HepG2 (cell line): ENCODE results near the gene CDC42EP1. TPM values are rescaled to one million over a fixed set of nuclear protein-coding genes. Genes with fewer than 3 reads are reported as not detected.

Experiments used
- ATAC-seq: fragments of 200-7000 bp; cut with Tn5 transposase; 3 replicates; pipeline ENCODE4 v1.9.1; 2020; ENCODE audit warnings: mild to moderate bottlenecking, moderate library complexity
- BruUV-seq: library from RNA; stranded (reverse); fragments of 400-500 nt; replicated peaks from 2 replicates; lab custom pipeline; 2021; lab: Mats Ljungman, UMichigan
- CTCF ChIA-PET: fragments of 300-600 bp; formaldehyde crosslinking; extraction: SDS; loops from one replicate; lab custom pipeline; 2021; ENCODE audit warnings: low total read pairs, inconsistent platforms, low intra/inter-chr PET ratio; lab: Yijun Ruan, JAX
- POLR2A ChIA-PET: fragments of 350-600 bp; sonication (Branson Sonifier 250); formaldehyde crosslinking; loops from one replicate; lab custom pipeline; 2020; ENCODE audit warnings: antibody characterized with exemption, inconsistent platforms; lab: Yijun Ruan, JAX
- DNase-seq: peaks from one replicate; pipeline ENCODE4 v3.0.0-alpha.2; 2015; ENCODE audit warnings: low spot score
- FAIRE-seq: peaks from 3 replicates; lab custom pipeline; 2011; peaks lifted over from hg19 to GRCh38; lab: Jason Lieb, UNC
- H2AFZ ChIP-seq: one replicate; pipeline ENCODE4 v1.6.1; 2011; ENCODE audit warnings: low read length, inconsistent platforms
- H3K27ac ChIP-seq: fragments of 300-600 bp; 3 replicates; pipeline ENCODE4 v1.8.0; 2011; ENCODE audit warnings: mixed run types, mild to moderate bottlenecking, mixed read lengths, low read length, inconsistent platforms; ENCODE audit not compliant: insufficient read depth; ENCODE audit errors: extremely low read length
- H3K27me3 ChIP-seq, 2 experiments: fragments of 200-600 bp in 1 of 2; 2 replicates in 1 of 2; 3 replicates in 1 of 2; pipeline versions ENCODE4 v1.6.0 to v1.8.0; 2011; ENCODE audit warnings: low read length in 2 of 2, mild to moderate bottlenecking in 2 of 2, moderate library complexity in 2 of 2, inconsistent platforms in 1 of 2; ENCODE audit not compliant: insufficient read depth in 2 of 2, control insufficient read depth in 1 of 2
- H3K36me3 ChIP-seq, 2 experiments: fragments of 200-600 bp in 1 of 2; replicated peaks in 1 of 2; 2 replicates in 1 of 2; 3 replicates in 1 of 2; pipeline versions ENCODE4 v1.5.1 to v1.8.0; 2011; ENCODE audit warnings: low read length in 2 of 2, inconsistent platforms in 1 of 2; ENCODE audit not compliant: insufficient read depth in 2 of 2, control insufficient read depth in 1 of 2
- H3K4me1 ChIP-seq: 2 replicates; pipeline ENCODE4 v1.5.1; 2012; ENCODE audit warnings: low read length, inconsistent platforms; ENCODE audit not compliant: insufficient read depth
- H3K4me2 ChIP-seq: 2 replicates; pipeline ENCODE4 v1.6.0; 2011; ENCODE audit warnings: low read depth, low read length, inconsistent platforms
- H3K4me3 ChIP-seq, 3 experiments: fragments of 200-600 bp in 1 of 3; sonication (generic), shearing (Covaris generic) in 1 of 3; replicated peaks in 1 of 3; 2 replicates each; pipeline ENCODE4 v1.5.1; 2011 to 2016; ENCODE audit warnings: low read length in 3 of 3, inconsistent platforms in 2 of 3, low read depth in 2 of 3, mild to moderate bottlenecking in 2 of 3, control low read depth in 1 of 3, mixed read lengths in 1 of 3; ENCODE audit not compliant: insufficient read depth in 1 of 3
- H3K79me2 ChIP-seq: one replicate; pipeline ENCODE4 v1.6.1; 2011; ENCODE audit warnings: low read length, inconsistent platforms; ENCODE audit not compliant: insufficient read depth
- H3K9ac ChIP-seq: 2 replicates; pipeline ENCODE4 v1.6.0; 2011; ENCODE audit warnings: mild to moderate bottlenecking, low read depth, low read length, inconsistent platforms; ENCODE audit not compliant: insufficient read depth
- H3K9me3 ChIP-seq: 2 replicates; pipeline ENCODE4 v1.5.1; 2012; ENCODE audit warnings: mild to moderate bottlenecking, low read length
- H4K20me1 ChIP-seq: 2 replicates; pipeline ENCODE4 v1.6.0; 2011; ENCODE audit warnings: inconsistent platforms, mild to moderate bottlenecking, low read length, moderate library complexity; ENCODE audit not compliant: insufficient read depth
- AGO1 ChIP-seq: fragments of 200-400 bp; formaldehyde crosslinking; IDR thresholded peaks from 2 replicates; pipeline ENCODE4 v1.6.1; 2017; ENCODE audit warnings: mild to moderate bottlenecking, low read depth, low read length, moderate library complexity; ENCODE audit not compliant: poor library complexity, severe bottlenecking
- ARNT2 ChIP-seq: sonication (generic); formaldehyde crosslinking; IDR thresholded peaks from 2 replicates; pipeline ENCODE4 v1.8.0; 2022; ENCODE audit warnings: mild to moderate bottlenecking, low read depth, missing genetic modification reagents, moderate library complexity
- ARNTL ChIP-seq: sonication (generic); formaldehyde crosslinking; IDR thresholded peaks from 2 replicates; pipeline ENCODE4 v1.4.0; 2020; ENCODE audit warnings: mild to moderate bottlenecking, missing genetic modification reagents
- BORCS8-MEF2B ChIP-seq: sonication (generic); formaldehyde crosslinking; IDR thresholded peaks from 2 replicates; pipeline ENCODE4 v1.8.0; 2022; ENCODE audit warnings: mild to moderate bottlenecking, missing genetic modification reagents
- GZF1 ChIP-seq: sonication (generic); formaldehyde crosslinking; IDR thresholded peaks from 2 replicates; pipeline ENCODE4 v1.5.1; 2020; ENCODE audit warnings: mild to moderate bottlenecking, missing genetic modification reagents
- HOXA7 ChIP-seq: sonication (generic); formaldehyde crosslinking; IDR thresholded peaks from 2 replicates; pipeline ENCODE4 v1.8.1; 2022; ENCODE audit warnings: mild to moderate bottlenecking, missing genetic modification reagents, moderate library complexity
- POLR2AphosphoS5 ChIP-seq: IDR thresholded peaks from 2 replicates; pipeline ENCODE4 v1.6.1; 2012; ENCODE audit warnings: low read depth, low read length
- RBM39 ChIP-seq: fragments of 200-400 bp; formaldehyde crosslinking; IDR thresholded peaks from one replicate; pipeline ENCODE4 v1.6.1; 2018; ENCODE audit warnings: antibody characterized with exemption, mild to moderate bottlenecking, low read depth, low read length; ENCODE audit not compliant: poor library complexity, severe bottlenecking
- RXRA ChIP-seq: sonication (generic); formaldehyde crosslinking; IDR thresholded peaks from 2 replicates; pipeline ENCODE4 v1.5.1; 2020; ENCODE audit warnings: missing genetic modification reagents
- SIX4 ChIP-seq: sonication (generic); formaldehyde crosslinking; IDR thresholded peaks from 2 replicates; pipeline ENCODE4 v1.4.0; 2020; ENCODE audit warnings: missing genetic modification reagents
- ZBTB7A ChIP-seq: sonication (generic); formaldehyde crosslinking; IDR thresholded peaks from 2 replicates; pipeline ENCODE4 v1.8.0; 2022; ENCODE audit warnings: mild to moderate bottlenecking, missing genetic modification reagents
- ZBTB8A ChIP-seq: sonication (generic); formaldehyde crosslinking; IDR thresholded peaks from 2 replicates; pipeline ENCODE4 v1.4.0; 2020; ENCODE audit warnings: mild to moderate bottlenecking, low read depth, missing genetic modification reagents, borderline replicate concordance
- ZHX1 ChIP-seq: sonication (generic); formaldehyde crosslinking; IDR thresholded peaks from 2 replicates; pipeline ENCODE4 v1.8.1; 2022; ENCODE audit warnings: low read depth, mild to moderate bottlenecking, missing genetic modification reagents
- ZNF274 ChIP-seq: sonication (generic); formaldehyde crosslinking; IDR thresholded peaks from 2 replicates; pipeline ENCODE4 v1.5.1; 2020; ENCODE audit warnings: mild to moderate bottlenecking, missing genetic modification reagents
- ZNF543 ChIP-seq: sonication (generic); formaldehyde crosslinking; IDR thresholded peaks from 2 replicates; pipeline ENCODE4 v1.4.0; 2020; ENCODE audit warnings: mild to moderate bottlenecking, missing genetic modification reagents
- ZNF816 ChIP-seq: sonication (generic); formaldehyde crosslinking; IDR thresholded peaks from 2 replicates; pipeline ENCODE4 v1.8.0; 2022; ENCODE audit warnings: missing genetic modification reagents, mild to moderate bottlenecking, borderline replicate concordance
- WGBS: methylation state at CpG from one replicate; pipeline ENCODE4 v1.1.6; 2017; ENCODE audit warnings: low lambda C conversion rate; 5-methylcytosine and 5-hydroxymethylcytosine counted together
- in situ Hi-C: cut with HindIII; loops from 2 replicates; pipeline ENCODE4 v1.10.0; 2017; ENCODE audit warnings: low pct_unique_long_range_greater_than_20kb; ENCODE audit not compliant: extremely low pct_ligation_motif_present
- intact Hi-C: fragments of 100-400 bp; cut with micrococcal nuclease; formaldehyde crosslinking; loops from one replicate; pipeline ENCODE4 v1.10.0; 2022; ENCODE audit not compliant: unreplicated experiment
- polyA plus RNA-seq, 8 experiments: library from polyadenylated mRNA; depleted of rRNA in 3 of 8; stranded (reverse) in 7 of 8; unstranded in 1 of 8; fragments of >200 nt; fragmentation: Illumina TruSeq in 4 of 8; extraction: Trizol in 4 of 8; gene quantifications; 2 replicates each; pipeline versions ENCODE4 v1.2.1 to v1.2.3, GENCODE V29; 2011 to 2016; ENCODE audit warnings: low read depth in 4 of 8, missing spikeins in 1 of 8, mixed read lengths in 1 of 8; ENCODE audit not compliant: insufficient read depth in 1 of 8
- total RNA-seq, 5 experiments: library from RNA; depleted of rRNA; stranded (reverse); fragments of >200 nt; fragmentation: Illumina TruSeq; extraction: Trizol; gene quantifications; 2 replicates each; pipeline ENCODE4 v1.2.3, GENCODE V29; 2016; ENCODE audit warnings: low read depth in 1 of 5
- TF ChIP-seq, protein P1 (sequence below): sonication (generic); formaldehyde crosslinking; IDR thresholded peaks from 2 replicates; pipeline ENCODE4 v1.4.0; 2020; ENCODE audit warnings: mild to moderate bottlenecking, missing genetic modification reagents

CDC42EP1 gene
- total and polyA plus RNA-seq, 2 of the 13 experiments (the other 11 are each of a cell fraction or from before 2014, with no cell fraction given) = 17.1 to 29.5 TPM

DNA sequence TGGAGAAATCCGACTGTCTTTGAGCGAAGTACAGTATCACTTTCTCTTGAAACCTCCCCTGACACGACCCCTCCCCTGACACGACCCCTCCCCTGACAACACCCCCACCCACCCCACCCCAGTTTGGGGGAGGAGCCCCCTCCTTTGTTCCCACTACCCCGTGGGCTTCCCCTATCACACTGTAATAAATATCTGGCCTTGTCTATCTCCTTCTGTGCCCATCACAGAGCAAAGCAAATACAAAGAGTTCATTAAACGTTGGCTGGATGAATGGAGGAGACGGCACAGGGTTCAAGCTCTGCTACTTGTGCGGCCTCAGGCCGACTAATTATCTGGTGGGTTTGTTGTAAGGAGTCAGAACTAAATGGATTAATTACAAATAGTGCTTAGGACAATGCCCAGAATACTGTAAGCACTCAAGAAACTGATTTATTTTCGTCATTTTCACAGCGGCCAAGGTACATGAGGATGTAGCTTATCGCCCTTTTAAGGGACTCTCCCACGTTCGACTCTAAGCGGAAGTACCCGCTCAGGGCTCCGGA lies 47.7 kb downstream of the CDC42EP1 start:
- DNase-seq (no peak), FAIRE-seq (peak; percentile 58)
- Histone ChIP-seq H3K27me3 (peaks cover 2 to 5% of the 10 kb centered on the region in 2 experiments; a peak in 1 of 5 replicates), H3K27ac (peak overlapping the region; percentile 97), H3K9me3 (no peaks in the 10 kb centered on the region), H3K4me3 (peak overlapping the region; percentile 78 to 92 (median 82))
- CTCF ChIA-PET = interaction anchor here (1.0 to 1.6 kb wide), 2 partner anchors 15 to 69 kb away, joined by 3 to 5 read pairs; no protein-coding TSS in a partner anchor
- in situ Hi-C loops = loop anchor here (10.0 kb wide), 1 partner anchor 63 kb away; no protein-coding TSS in a partner anchor
- TF ChIP-seq ARNT2 (CRISPR knock-in tag) (no peak), ZNF543 (CRISPR knock-in tag) (peak; percentile 1; the same call in 1 of the 2 replicates), RXRA (CRISPR knock-in tag) (no peak), GZF1 (no peak), BORCS8-MEF2B (CRISPR knock-in tag) (no peak), RBM39 (no peak), ZNF816 (0 out of 2 replicates have a peak, but pooled peaks have one; percentile 3), POLR2AphosphoS5 (peak; percentile 69), HOXA7 (CRISPR knock-in tag) (no peak), ARNTL (CRISPR knock-in tag) (no peak), SIX4 (CRISPR knock-in tag) (0 out of 2 replicates have a peak, but pooled peaks have one; percentile 8), ZBTB8A (CRISPR knock-in tag) (0 out of 2 replicates have a peak, but pooled peaks have one; percentile 15), AGO1 (no peak), ZBTB7A (CRISPR knock-in tag) (no peak), ZNF274 (CRISPR knock-in tag) (no peak), ZHX1 (CRISPR knock-in tag) (no peak)
- TF ChIP-seq, protein P1, sequence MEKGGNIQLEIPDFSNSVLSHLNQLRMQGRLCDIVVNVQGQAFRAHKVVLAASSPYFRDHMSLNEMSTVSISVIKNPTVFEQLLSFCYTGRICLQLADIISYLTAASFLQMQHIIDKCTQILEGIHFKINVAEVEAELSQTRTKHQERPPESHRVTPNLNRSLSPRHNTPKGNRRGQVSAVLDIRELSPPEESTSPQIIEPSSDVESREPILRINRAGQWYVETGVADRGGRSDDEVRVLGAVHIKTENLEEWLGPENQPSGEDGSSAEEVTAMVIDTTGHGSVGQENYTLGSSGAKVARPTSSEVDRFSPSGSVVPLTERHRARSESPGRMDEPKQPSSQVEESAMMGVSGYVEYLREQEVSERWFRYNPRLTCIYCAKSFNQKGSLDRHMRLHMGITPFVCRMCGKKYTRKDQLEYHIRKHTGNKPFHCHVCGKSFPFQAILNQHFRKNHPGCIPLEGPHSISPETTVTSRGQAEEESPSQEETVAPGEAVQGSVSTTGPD (CRISPR knock-in tag) = no peak
- TF ChIP-seq, all 625 proteins: peak for 5
- TSS peak; percentile 93 for BruUV-seq
- peaks cover 47% of the 10 kb centered on the region for H3K4me1 ChIP-seq
- ATAC-seq = peak; percentile 76
- intact Hi-C loops = loop anchor here (2.0 kb wide), 1 partner anchor 31 kb away; the partner anchor contains the start of gene SH3BP1
- H3K4me2 ChIP-seq = peak overlapping the region; percentile 90
- WGBS = 3% methylated on average over 17 of the region's 17 CpGs
- peak overlapping the region; percentile 80 for H3K9ac ChIP-seq
- no peaks in the 10 kb centered on the region for H4K20me1 ChIP-seq
- H3K36me3 ChIP-seq = 0 out of 5 replicates have a peak, but pooled peaks cover 0 to 3% of the 10 kb centered on the region in 2 experiments
- H3K79me2 ChIP-seq = peaks cover 20% of the 10 kb centered on the region
- peak overlapping the region; percentile 90 for H2AFZ ChIP-seq
- POLR2A ChIA-PET = interaction anchor here (0.6 to 6.0 kb wide), 42 partner anchors 9 to 256 kb away, joined by 3 to 75 read pairs (median 7); partner anchors contain the start of genes ANKRD54, CDC42EP1, GCAT and LGALS1
